HG02938 (cell line): ENCODE results near the gene HOMEZ.
"Not testable (repeated sequence)": the region's sequence is repeated elsewhere in the genome, so short reads cannot be mapped to it uniquely, and the experiment has no call there.

ENCODE experiments used
- ATAC-seq: cut with Tn5 transposase; IDR thresholded peaks from one replicate; pipeline ENCODE4 v1.9.1; 2021; ENCODE audit warnings: mild to moderate bottlenecking, moderate library complexity; ENCODE audit not compliant: unreplicated experiment

Gene HOMEZ

GRCh38 chr14:23285530-23286019 lies 357 bp downstream of the HOMEZ start:
- ATAC-seq, result peak; percentile 26

- ATAC-seq, result no peak
These were observed 1.0 kb downstream of the HOMEZ start for GRCh38 chr14:23284654-23285529.

- no peak for ATAC-seq
These were observed 4.7 kb downstream of the HOMEZ start for GRCh38 chr14:23281247-23281646.

GRCh38 chr14:23277928-23278327 lies 8.0 kb downstream of the HOMEZ start:
- ATAC-seq, result not testable (repeated sequence)

GRCh38 chr14:23277189-23277588 lies 8.7 kb downstream of the HOMEZ start:
- ATAC-seq, result no peak

GRCh38 chr14:23275412-23275811 lies 10.5 kb downstream of the HOMEZ start:
- ATAC-seq, result no peak

GRCh38 chr14:23269193-23269592 lies 16.7 kb downstream of the HOMEZ start:
- ATAC-seq, result no peak

GRCh38 chr14:23260849-23261248 lies 25.1 kb downstream of the HOMEZ start:
- ATAC-seq, result not testable (repeated sequence)

GRCh38 chr14:23259426-23259825 lies 26.5 kb downstream of the HOMEZ start:
- no peak for ATAC-seq

GRCh38 chr14:23258256-23258655 lies 27.7 kb downstream of the HOMEZ start:
- ATAC-seq, result no peak

GRCh38 chr14:23252420-23253333 lies 33.3 kb downstream of the HOMEZ start:
- ATAC-seq, result no peak

- ATAC-seq, result no peak
These were observed 33.9 kb downstream of the HOMEZ start for GRCh38 chr14:23252006-23252405.

- no peak for ATAC-seq
These were observed 36.1 kb downstream of the HOMEZ start for GRCh38 chr14:23249824-23250223.

GRCh38 chr14:23248601-23249000 lies 37.3 kb downstream of the HOMEZ start:
- no peak for ATAC-seq

- ATAC-seq, result no peak
These were observed 40.6 kb downstream of the HOMEZ start for GRCh38 chr14:23245282-23245681.

GRCh38 chr14:23243066-23243465 lies 42.9 kb downstream of the HOMEZ start:
- no peak for ATAC-seq

GRCh38 chr14:23242076-23242475 lies 43.9 kb downstream of the HOMEZ start:
- ATAC-seq, result no peak

- ATAC-seq, result not testable (repeated sequence)
These were observed 44.7 kb downstream of the HOMEZ start for GRCh38 chr14:23241061-23241715.

GRCh38 chr14:23240661-23241060 lies 45.3 kb downstream of the HOMEZ start:
- ATAC-seq, result no peak

- no peak for ATAC-seq
These were observed 47.9 kb downstream of the HOMEZ start, which contains the start of gene RNF212B for GRCh38 chr14:23237772-23238594. Gene RNF212B (plus strand): TSS chr14:23237936. CDS start chr14:23240346, 2,410 bp downstream.
